Measurements from ENCODE around the gene PTPRG. TPM values are rescaled to one million over a fixed set of nuclear protein-coding genes. Genes with fewer than 3 reads are reported as not detected.

Gene PTPRG
- total and polyA plus RNA-seq, 2 experiments from 2014 or later: 24.4 to 131 TPM

DNA sequence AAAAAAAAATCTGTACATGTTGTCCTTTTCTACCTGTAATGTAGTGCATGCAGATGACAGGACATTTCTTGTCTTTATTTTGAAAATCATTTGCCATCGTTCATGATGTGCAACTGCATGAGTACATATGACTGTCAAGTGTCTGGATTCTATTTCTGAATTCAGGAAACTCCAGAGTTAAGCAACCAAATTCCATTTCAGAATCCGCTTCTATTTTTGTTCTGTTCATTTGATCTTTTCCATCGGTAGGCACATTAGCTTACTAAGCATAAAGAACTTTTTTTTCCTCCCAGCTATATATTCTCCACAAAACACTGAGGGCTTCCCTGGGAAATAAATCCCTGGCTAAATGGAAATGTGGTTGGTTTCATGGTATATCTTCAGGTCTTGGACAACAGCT is 365.6 kb downstream of the PTPRG start (continued):
- no peak for TF ChIP-seq ZNF331 (CRISPR knock-in tag; IDR thresholded peaks at IDR 0.05; ENCODE audit: low read depth)
- TF ChIP-seq ZNF114 (CRISPR knock-in tag; IDR thresholded peaks at IDR 0.05): no peak
- no peak for TF ChIP-seq NANOG (IDR thresholded peaks at IDR 0.05; ENCODE audit: borderline replicate concordance)
- TF ChIP-seq STAT1 (IDR thresholded peaks at IDR 0.05; ENCODE audit: unreplicated experiment): no peak
- no peak for TF ChIP-seq ETS1 (IDR thresholded peaks at IDR 0.05)
- TF ChIP-seq JUNB (IDR thresholded peaks at IDR 0.05; ENCODE audit: unreplicated experiment): no peak
- no peak for TF ChIP-seq EZH2phosphoT487 (IDR thresholded peaks at IDR 0.05; ENCODE audit: unreplicated experiment)
- TF ChIP-seq EZH2 (IDR thresholded peaks at IDR 0.05; ENCODE audit: low read depth, unreplicated experiment): no peak
- no peak for TF ChIP-seq POLR2AphosphoS5 (IDR thresholded peaks at IDR 0.05; ENCODE audit: low read depth)

GRCh38 chr3:61927332-61927731 is 366.0 kb downstream of the PTPRG start:
- Histone ChIP-seq H3K9me2 (ENCODE audit: insufficient read depth) (no peaks in the 10 kb centered on the region), H2AFZ (no peak overlapping the region), H3K27me3 (ENCODE audit: insufficient read depth) (no peaks in the 10 kb centered on the region), H3K36me3 (ENCODE audit: insufficient read depth) (no peaks in the 10 kb centered on the region), H3K4me3 (no peak overlapping the region), H3K27ac (ENCODE audit: low read depth) (0 out of 2 replicates have a peak overlapping the region, but pooled peaks have one; percentile 6), H3F3A (replicated peaks; ENCODE audit: low read depth) (no peaks in the 10 kb centered on the region), H3K79me2 (replicated peaks; ENCODE audit: insufficient read depth) (peaks cover 95% of the 10 kb centered on the region), H3K4me2 (no peak overlapping the region), H3K4me1 (ENCODE audit: insufficient read depth) (peaks cover 52% of the 10 kb centered on the region), H4K20me1 (replicated peaks; ENCODE audit: insufficient read depth) (peaks cover 4% of the 10 kb centered on the region; the same call in 1 of the 2 replicates)
- no peak overlapping the region for H3K4me3 Mint-ChIP-seq
- no peak overlapping the region for H3K27ac Mint-ChIP-seq
- no peak for ATAC-seq
- H3K36me3 Mint-ChIP-seq (ENCODE audit: low read depth): no peaks in the 10 kb centered on the region; the same call in 2 of the 3 replicates
- DNase-seq (ENCODE audit: low spot score): no peak
- peaks cover 69% of the 10 kb centered on the region for H3K4me1 Mint-ChIP-seq
- no peaks in the 10 kb centered on the region for H3K9me3 Mint-ChIP-seq
- no peaks in the 10 kb centered on the region for H3K27me3 Mint-ChIP-seq (ENCODE audit: insufficient read depth, low read depth, poor library complexity)
- no peak for TF ChIP-seq JUNB (IDR thresholded peaks at IDR 0.05; ENCODE audit: unreplicated experiment)
- no peak for TF ChIP-seq STAT1 (IDR thresholded peaks at IDR 0.05; ENCODE audit: unreplicated experiment)
- no peak for TF ChIP-seq REST (IDR thresholded peaks at IDR 0.05; ENCODE audit: unreplicated experiment)
- TF ChIP-seq EZH2phosphoT487 (IDR thresholded peaks at IDR 0.05; ENCODE audit: unreplicated experiment): no peak
- no peak for TF ChIP-seq POLR2AphosphoS5 (IDR thresholded peaks at IDR 0.05; ENCODE audit: low read depth)
- no peak for TF ChIP-seq EZH2 (IDR thresholded peaks at IDR 0.05; ENCODE audit: low read depth, unreplicated experiment)
- TF ChIP-seq ETS1 (IDR thresholded peaks at IDR 0.05): no peak
- TF ChIP-seq CTCF (conservative IDR thresholded peaks at IDR 0.05; ENCODE audit: low read depth in 2 of 2): no peak

All from GM23338 (cell line).